GM23338 (cell line): ENCODE measurements around the gene MDM2. TPM values are rescaled to one million over a fixed set of nuclear protein-coding genes. Genes with fewer than 3 reads are reported as not detected.

Experiments used
- ATAC-seq: fragments of 200-7000 bp; cut with Tn5 transposase; 3 replicates; pipeline ENCODE4 v1.9.1; 2020
- DNase-seq: peaks from one replicate; pipeline ENCODE4 v3.0.0-alpha.2; 2015; ENCODE audit warnings: low spot score
- H2AFZ ChIP-seq: fragments of 200-600 bp; sonication (generic); 2 replicates; pipeline ENCODE4 v1.8.0; 2016; ENCODE audit warnings: antibody characterized with exemption, mild to moderate bottlenecking, moderate library complexity
- H3F3A ChIP-seq: fragments of 200-600 bp; sonication (generic); replicated peaks from 2 replicates; pipeline ENCODE4 v1.8.0; 2017; ENCODE audit warnings: antibody characterized with exemption, mixed run types, low read depth
- H3K27ac ChIP-seq: fragments of 200-600 bp; sonication (generic); 2 replicates; pipeline ENCODE4 v1.6.1; 2016; ENCODE audit warnings: low read depth
- H3K27me3 ChIP-seq: fragments of 200-600 bp; sonication (generic); 2 replicates; pipeline ENCODE4 v1.8.0; 2016; ENCODE audit warnings: mild to moderate bottlenecking, mixed run types, moderate library complexity; ENCODE audit not compliant: insufficient read depth
- H3K36me3 ChIP-seq: fragments of 200-600 bp; sonication (generic); 2 replicates; pipeline ENCODE4 v1.8.0; 2016; ENCODE audit warnings: mild to moderate bottlenecking; ENCODE audit not compliant: insufficient read depth
- H3K4me1 ChIP-seq: fragments of 200-600 bp; sonication (generic); 2 replicates; pipeline ENCODE4 v1.8.0; 2016; ENCODE audit warnings: mild to moderate bottlenecking, moderate library complexity; ENCODE audit not compliant: insufficient read depth
- H3K4me2 ChIP-seq: fragments of 200-600 bp; sonication (generic); 2 replicates; pipeline ENCODE4 v1.7.1; 2017; ENCODE audit warnings: mixed run types
- H3K4me3 ChIP-seq: fragments of 200-600 bp; sonication (generic); 2 replicates; pipeline ENCODE4 v1.6.1; 2016; ENCODE audit warnings: mixed run types
- H3K79me2 ChIP-seq: fragments of 200-600 bp; sonication (generic); replicated peaks from 2 replicates; pipeline ENCODE4 v1.8.0; 2017; ENCODE audit warnings: mild to moderate bottlenecking; ENCODE audit not compliant: insufficient read depth
- H3K9me2 ChIP-seq: fragments of 200-600 bp; sonication (generic); 2 replicates; pipeline ENCODE4 v1.8.0; 2017; ENCODE audit not compliant: insufficient read depth
- H4K20me1 ChIP-seq: fragments of 200-600 bp; sonication (generic); replicated peaks from 2 replicates; pipeline ENCODE4 v1.8.0; 2017; ENCODE audit warnings: mild to moderate bottlenecking; ENCODE audit not compliant: insufficient read depth
- H3K27ac Mint-ChIP-seq: 2 replicates; pipeline ENCODE4 v1.8.0; 2020; ENCODE audit warnings: inconsistent platforms, mild to moderate bottlenecking, moderate library complexity, mixed read lengths
- H3K27me3 Mint-ChIP-seq: 3 replicates; pipeline ENCODE4 v1.8.0; 2022; ENCODE audit warnings: low read depth, mild to moderate bottlenecking, moderate library complexity, mixed read lengths, inconsistent platforms; ENCODE audit not compliant: insufficient read depth, poor library complexity
- H3K36me3 Mint-ChIP-seq: 3 replicates; pipeline ENCODE4 v1.8.0; 2021; ENCODE audit warnings: low read depth, mild to moderate bottlenecking, inconsistent platforms, moderate library complexity, mixed read lengths
- H3K4me1 Mint-ChIP-seq: 3 replicates; pipeline ENCODE4 v1.8.0; 2020; ENCODE audit warnings: mild to moderate bottlenecking, inconsistent platforms, mixed read lengths
- H3K4me3 Mint-ChIP-seq: 3 replicates; pipeline ENCODE4 v1.8.0; 2021; ENCODE audit warnings: moderate library complexity, mild to moderate bottlenecking, inconsistent platforms, mixed read lengths
- H3K9me3 Mint-ChIP-seq: 3 replicates; pipeline ENCODE4 v1.8.0; 2020; ENCODE audit warnings: moderate library complexity, mild to moderate bottlenecking, inconsistent platforms, mixed read lengths
- CREB1 ChIP-seq: fragments of 250-450 bp; sonication (Bioruptor Pico); IDR thresholded peaks from 2 replicates; pipeline ENCODE4 v1.5.0; 2020; ENCODE audit warnings: low read depth, mild to moderate bottlenecking, moderate library complexity
- CTCF ChIP-seq, 2 experiments: fragments of 200-600 bp in 1 of 2; sonication (generic) in 1 of 2; conservative IDR thresholded peaks; 2 replicates each; pipeline versions ENCODE4 v1.5.1 to v1.6.1; 2016 to 2017; ENCODE audit warnings: antibody characterized with exemption in 2 of 2, low read depth in 2 of 2, mild to moderate bottlenecking in 2 of 2, moderate library complexity in 1 of 2
- EZH2 ChIP-seq: fragments of 200-600 bp; sonication (generic); IDR thresholded peaks from one replicate; pipeline ENCODE4 v1.8.0; 2017; ENCODE audit warnings: antibody characterized with exemption, mild to moderate bottlenecking, low read depth; ENCODE audit not compliant: unreplicated experiment
- EZH2phosphoT487 ChIP-seq: fragments of 200-600 bp; sonication (generic); IDR thresholded peaks from one replicate; pipeline ENCODE4 v1.8.1; 2018; ENCODE audit warnings: antibody characterized with exemption; ENCODE audit not compliant: unreplicated experiment
- JUNB ChIP-seq: IDR thresholded peaks from one replicate; pipeline ENCODE4 v1.6.1; 2016; ENCODE audit warnings: antibody characterized with exemption; ENCODE audit not compliant: unreplicated experiment
- NANOG ChIP-seq: IDR thresholded peaks from 2 replicates; pipeline ENCODE4 v1.6.1; 2016; ENCODE audit warnings: antibody characterized with exemption, borderline replicate concordance
- REST ChIP-seq: IDR thresholded peaks from one replicate; pipeline ENCODE4 v1.6.1; 2018; ENCODE audit warnings: antibody characterized with exemption; ENCODE audit not compliant: unreplicated experiment
- STAT1 ChIP-seq: IDR thresholded peaks from one replicate; pipeline ENCODE4 v1.6.1; 2016; ENCODE audit warnings: antibody characterized with exemption; ENCODE audit not compliant: unreplicated experiment
- ZNF114 ChIP-seq: fragments of 250-450 bp; sonication (Bioruptor Pico); IDR thresholded peaks from 2 replicates; pipeline ENCODE4 v1.5.0; 2020; ENCODE audit warnings: mild to moderate bottlenecking, moderate library complexity
- ZNF331 ChIP-seq: fragments of 250-450 bp; sonication (Bioruptor Pico); IDR thresholded peaks from 2 replicates; pipeline ENCODE4 v1.5.0; 2020; ENCODE audit warnings: low read depth, mild to moderate bottlenecking, moderate library complexity
- polyA plus RNA-seq: library from polyadenylated mRNA; unstranded; fragments of >200 nt; fragmentation: Nextera tagmentation; extraction: Ambion mirVana; gene quantifications from 2 replicates; pipeline ENCODE4 v1.2.1, GENCODE V29; 2016
- total RNA-seq: library from RNA; depleted of rRNA; stranded (reverse); fragments of >200 nt; shearing (Covaris generic); gene quantifications from 2 replicates; pipeline ENCODE4 v1.2.3, GENCODE V29; 2014
- TF ChIP-seq, protein P1 (sequence below): fragments of 250-450 bp; sonication (Bioruptor Pico); IDR thresholded peaks from 2 replicates; pipeline ENCODE4 v1.5.0; 2020; ENCODE audit warnings: mild to moderate bottlenecking, moderate library complexity
- TF ChIP-seq, protein P2 (sequence below): IDR thresholded peaks from 2 replicates; pipeline ENCODE4 v1.6.1; 2016; ENCODE audit warnings: antibody characterized with exemption

MDM2 gene
- total and polyA plus RNA-seq, 2 experiments from 2014 or later = 105 to 136 TPM

GRCh38 chr12:68851592-68852306, 43.8 kb downstream of the MDM2 start:
- H2AFZ ChIP-seq = no peak overlapping the region
- no peaks in the 10 kb centered on the region for H3K27me3 ChIP-seq
- H3K36me3 ChIP-seq = no peaks in the 10 kb centered on the region
- ATAC-seq = no peak
- Mint-ChIP-seq H3K4me3 (no peak overlapping the region), H3K9me3 (no peaks in the 10 kb centered on the region), H3K36me3 (no peaks in the 10 kb centered on the region), H3K4me1 (no peaks in the 10 kb centered on the region), H3K27me3 (peaks cover 4% of the 10 kb centered on the region), H3K27ac (no peak overlapping the region)
- H4K20me1 ChIP-seq = no peaks in the 10 kb centered on the region
- TF ChIP-seq, protein P1, sequence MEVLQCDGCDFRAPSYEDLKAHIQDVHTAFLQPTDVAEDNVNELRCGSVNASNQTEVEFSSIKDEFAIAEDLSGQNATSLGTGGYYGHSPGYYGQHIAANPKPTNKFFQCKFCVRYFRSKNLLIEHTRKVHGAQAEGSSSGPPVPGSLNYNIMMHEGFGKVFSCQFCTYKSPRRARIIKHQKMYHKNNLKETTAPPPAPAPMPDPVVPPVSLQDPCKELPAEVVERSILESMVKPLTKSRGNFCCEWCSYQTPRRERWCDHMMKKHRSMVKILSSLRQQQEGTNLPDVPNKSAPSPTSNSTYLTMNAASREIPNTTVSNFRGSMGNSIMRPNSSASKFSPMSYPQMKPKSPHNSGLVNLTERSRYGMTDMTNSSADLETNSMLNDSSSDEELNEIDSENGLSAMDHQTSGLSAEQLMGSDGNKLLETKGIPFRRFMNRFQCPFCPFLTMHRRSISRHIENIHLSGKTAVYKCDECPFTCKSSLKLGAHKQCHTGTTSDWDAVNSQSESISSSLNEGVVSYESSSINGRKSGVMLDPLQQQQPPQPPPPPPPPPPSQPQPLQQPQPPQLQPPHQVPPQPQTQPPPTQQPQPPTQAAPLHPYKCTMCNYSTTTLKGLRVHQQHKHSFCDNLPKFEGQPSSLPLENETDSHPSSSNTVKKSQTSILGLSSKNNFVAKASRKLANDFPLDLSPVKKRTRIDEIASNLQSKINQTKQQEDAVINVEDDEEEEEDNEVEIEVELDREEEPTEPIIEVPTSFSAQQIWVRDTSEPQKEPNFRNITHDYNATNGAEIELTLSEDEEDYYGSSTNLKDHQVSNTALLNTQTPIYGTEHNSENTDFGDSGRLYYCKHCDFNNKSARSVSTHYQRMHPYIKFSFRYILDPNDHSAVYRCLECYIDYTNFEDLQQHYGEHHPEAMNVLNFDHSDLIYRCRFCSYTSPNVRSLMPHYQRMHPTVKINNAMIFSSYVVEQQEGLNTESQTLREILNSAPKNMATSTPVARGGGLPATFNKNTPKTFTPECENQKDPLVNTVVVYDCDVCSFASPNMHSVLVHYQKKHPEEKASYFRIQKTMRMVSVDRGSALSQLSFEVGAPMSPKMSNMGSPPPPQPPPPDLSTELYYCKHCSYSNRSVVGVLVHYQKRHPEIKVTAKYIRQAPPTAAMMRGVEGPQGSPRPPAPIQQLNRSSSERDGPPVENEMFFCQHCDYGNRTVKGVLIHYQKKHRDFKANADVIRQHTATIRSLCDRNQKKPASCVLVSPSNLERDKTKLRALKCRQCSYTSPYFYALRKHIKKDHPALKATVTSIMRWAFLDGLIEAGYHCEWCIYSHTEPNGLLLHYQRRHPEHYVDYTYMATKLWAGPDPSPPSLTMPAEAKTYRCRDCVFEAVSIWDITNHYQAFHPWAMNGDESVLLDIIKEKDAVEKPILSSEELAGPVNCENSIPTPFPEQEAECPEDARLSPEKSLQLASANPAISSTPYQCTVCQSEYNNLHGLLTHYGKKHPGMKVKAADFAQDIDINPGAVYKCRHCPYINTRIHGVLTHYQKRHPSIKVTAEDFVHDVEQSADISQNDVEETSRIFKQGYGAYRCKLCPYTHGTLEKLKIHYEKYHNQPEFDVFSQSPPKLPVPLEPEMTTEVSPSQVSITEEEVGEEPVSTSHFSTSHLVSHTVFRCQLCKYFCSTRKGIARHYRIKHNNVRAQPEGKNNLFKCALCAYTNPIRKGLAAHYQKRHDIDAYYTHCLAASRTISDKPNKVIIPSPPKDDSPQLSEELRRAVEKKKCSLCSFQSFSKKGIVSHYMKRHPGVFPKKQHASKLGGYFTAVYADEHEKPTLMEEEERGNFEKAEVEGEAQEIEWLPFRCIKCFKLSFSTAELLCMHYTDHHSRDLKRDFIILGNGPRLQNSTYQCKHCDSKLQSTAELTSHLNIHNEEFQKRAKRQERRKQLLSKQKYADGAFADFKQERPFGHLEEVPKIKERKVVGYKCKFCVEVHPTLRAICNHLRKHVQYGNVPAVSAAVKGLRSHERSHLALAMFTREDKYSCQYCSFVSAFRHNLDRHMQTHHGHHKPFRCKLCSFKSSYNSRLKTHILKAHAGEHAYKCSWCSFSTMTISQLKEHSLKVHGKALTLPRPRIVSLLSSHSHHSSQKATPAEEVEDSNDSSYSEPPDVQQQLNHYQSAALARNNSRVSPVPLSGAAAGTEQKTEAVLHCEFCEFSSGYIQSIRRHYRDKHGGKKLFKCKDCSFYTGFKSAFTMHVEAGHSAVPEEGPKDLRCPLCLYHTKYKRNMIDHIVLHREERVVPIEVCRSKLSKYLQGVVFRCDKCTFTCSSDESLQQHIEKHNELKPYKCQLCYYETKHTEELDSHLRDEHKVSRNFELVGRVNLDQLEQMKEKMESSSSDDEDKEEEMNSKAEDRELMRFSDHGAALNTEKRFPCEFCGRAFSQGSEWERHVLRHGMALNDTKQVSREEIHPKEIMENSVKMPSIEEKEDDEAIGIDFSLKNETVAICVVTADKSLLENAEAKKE (CRISPR knock-in tag) = no peak
- no peak for TF ChIP-seq REST
- TF ChIP-seq CREB1 (CRISPR knock-in tag) = no peak
- TF ChIP-seq EZH2phosphoT487 = no peak
- TF ChIP-seq ZNF331 = no peak
- no peak for TF ChIP-seq CTCF (conservative IDR thresholded peaks at IDR 0.05; ENCODE audit: low read depth in 2 of 2)
- no peak for TF ChIP-seq NANOG
- TF ChIP-seq STAT1 = no peak
- TF ChIP-seq JUNB = no peak
- TF ChIP-seq, protein P2, sequence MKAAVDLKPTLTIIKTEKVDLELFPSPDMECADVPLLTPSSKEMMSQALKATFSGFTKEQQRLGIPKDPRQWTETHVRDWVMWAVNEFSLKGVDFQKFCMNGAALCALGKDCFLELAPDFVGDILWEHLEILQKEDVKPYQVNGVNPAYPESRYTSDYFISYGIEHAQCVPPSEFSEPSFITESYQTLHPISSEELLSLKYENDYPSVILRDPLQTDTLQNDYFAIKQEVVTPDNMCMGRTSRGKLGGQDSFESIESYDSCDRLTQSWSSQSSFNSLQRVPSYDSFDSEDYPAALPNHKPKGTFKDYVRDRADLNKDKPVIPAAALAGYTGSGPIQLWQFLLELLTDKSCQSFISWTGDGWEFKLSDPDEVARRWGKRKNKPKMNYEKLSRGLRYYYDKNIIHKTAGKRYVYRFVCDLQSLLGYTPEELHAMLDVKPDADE = no peak
- TF ChIP-seq EZH2 = no peak
- no peak for TF ChIP-seq ZNF114
- no peak overlapping the region for H3K27ac ChIP-seq
- no peak overlapping the region for H3K4me3 ChIP-seq
- H3K4me1 ChIP-seq = no peaks in the 10 kb centered on the region
- H3K4me2 ChIP-seq = no peak overlapping the region
- H3F3A ChIP-seq = no peaks in the 10 kb centered on the region
- no peak for DNase-seq
- no peaks in the 10 kb centered on the region for H3K9me2 ChIP-seq
- H3K79me2 ChIP-seq = no peaks in the 10 kb centered on the region
